Neural cell (in vitro differentiated cells): Measurements from ENCODE around the gene MINDY4. TPM values are rescaled to one million over a fixed set of nuclear protein-coding genes. Genes with fewer than 3 reads are reported as not detected.

Source experiments
- H2AFZ ChIP-seq: fragments of 200-600, 300-800 bp; sonication (generic), shearing (Covaris generic); 2 replicates; pipeline ENCODE4 v1.6.0; 2014; ENCODE audit warnings: low read depth, mild to moderate bottlenecking, antibody characterized with exemption, low read length, moderate library complexity
- H3F3A ChIP-seq: fragments of 200-600 bp; shearing (Covaris generic); 2 replicates; pipeline ENCODE4 v1.6.1; 2016; ENCODE audit warnings: mild to moderate bottlenecking, moderate library complexity, mixed read lengths, antibody characterized with exemption, low read length; ENCODE audit not compliant: insufficient read depth, poor library complexity, severe bottlenecking
- H3K27ac ChIP-seq: fragments of 200-600, 300-800 bp; sonication (generic), shearing (Covaris generic); 2 replicates; pipeline ENCODE4 v1.5.1; 2014; ENCODE audit warnings: mild to moderate bottlenecking, low read length, moderate library complexity
- H3K27me3 ChIP-seq: fragments of 300-800, 200-600 bp; sonication (generic), shearing (Covaris generic); 2 replicates; pipeline ENCODE4 v1.6.0; 2014; ENCODE audit warnings: mild to moderate bottlenecking, low read depth, low read length, moderate library complexity; ENCODE audit not compliant: insufficient read depth
- H3K36me3 ChIP-seq: fragments of 300-800, 200-600 bp; sonication (generic), shearing (Covaris generic); 2 replicates; pipeline ENCODE4 v1.5.1; 2014; ENCODE audit warnings: mild to moderate bottlenecking, antibody characterized with exemption, low read length, moderate library complexity; ENCODE audit not compliant: insufficient read depth
- H3K4me2 ChIP-seq: fragments of 300-800, 200-600 bp; sonication (generic), shearing (Covaris generic); 2 replicates; pipeline ENCODE4 v1.6.0; 2014; ENCODE audit warnings: mild to moderate bottlenecking, low read length
- H3K4me3 ChIP-seq: fragments of 300-800, 200-600 bp; sonication (generic), shearing (Covaris generic); 2 replicates; pipeline ENCODE4 v1.5.1; 2014; ENCODE audit warnings: mild to moderate bottlenecking, low read length, moderate library complexity
- H3K79me2 ChIP-seq: fragments of 200-600 bp; shearing (Covaris generic); replicated peaks from 2 replicates; pipeline ENCODE4 v1.6.0; 2014; ENCODE audit warnings: mild to moderate bottlenecking, low read length, moderate library complexity; ENCODE audit not compliant: insufficient read depth
- H3K9ac ChIP-seq: fragments of 300-800, 200-600 bp; sonication (generic), shearing (Covaris generic); 2 replicates; pipeline ENCODE4 v1.6.1; 2016; ENCODE audit warnings: mild to moderate bottlenecking, low read length, mixed read lengths
- H3K9me2 ChIP-seq: fragments of 200-600 bp; shearing (Covaris generic); 2 replicates; pipeline ENCODE4 v1.6.1; 2016; ENCODE audit warnings: mild to moderate bottlenecking, low read length, mixed read lengths; ENCODE audit not compliant: insufficient read depth
- H3K9me3 ChIP-seq: fragments of 200-600, 300-800 bp; sonication (generic), shearing (Covaris generic); 2 replicates; pipeline ENCODE4 v1.6.1; 2016; ENCODE audit warnings: mild to moderate bottlenecking, mixed run types, low read length, moderate library complexity, mixed read lengths
- H4K20me1 ChIP-seq: fragments of 200-600 bp; shearing (Covaris generic); 2 replicates; pipeline ENCODE4 v1.6.1; 2016; ENCODE audit warnings: mild to moderate bottlenecking, mixed run types; ENCODE audit not compliant: insufficient read depth
- EP300 ChIP-seq: fragments of 450-650 bp; conservative IDR thresholded peaks from 2 replicates; pipeline ENCODE4 v1.6.1; 2014; ENCODE audit warnings: antibody characterized with exemption, mild to moderate bottlenecking, moderate library complexity; ENCODE audit not compliant: poor library complexity, severe bottlenecking
- EZH2 ChIP-seq: fragments of 200-600, 300-800 bp; shearing (Covaris generic), sonication (generic); IDR thresholded peaks from 2 replicates; pipeline ENCODE4 v1.6.1; 2014; ENCODE audit warnings: antibody characterized with exemption, low read length, borderline replicate concordance, mild to moderate bottlenecking; ENCODE audit not compliant: insufficient read depth, poor library complexity, severe bottlenecking
- MXI1 ChIP-seq: fragments of 450-650 bp; conservative IDR thresholded peaks from 2 replicates; pipeline ENCODE4 v1.6.1; 2014; ENCODE audit warnings: antibody characterized with exemption, mild to moderate bottlenecking; ENCODE audit not compliant: poor library complexity, severe bottlenecking
- POLR2AphosphoS5 ChIP-seq: IDR thresholded peaks from 2 replicates; pipeline ENCODE4 v1.6.1; 2012
- RAD21 ChIP-seq: fragments of 450-650 bp; conservative IDR thresholded peaks from 2 replicates; pipeline ENCODE4 v1.6.1; 2014; ENCODE audit warnings: antibody characterized with exemption, mild to moderate bottlenecking, moderate library complexity
- SMC3 ChIP-seq: fragments of 450-650 bp; conservative IDR thresholded peaks from 2 replicates; pipeline ENCODE4 v1.6.1; 2014; ENCODE audit warnings: antibody characterized with exemption, mild to moderate bottlenecking, moderate library complexity; ENCODE audit not compliant: poor library complexity
- TAF1 ChIP-seq: IDR thresholded peaks from 2 replicates; pipeline ENCODE4 v1.6.1; 2012; ENCODE audit warnings: low read depth
- polyA plus RNA-seq: library from polyadenylated mRNA; depleted of rRNA; stranded (reverse); fragments of >200 nt; gene quantifications from 2 replicates; pipeline ENCODE4 v1.2.3, GENCODE V29; 2014
- TF ChIP-seq, protein P1 (sequence below): fragments of 450-650 bp; IDR thresholded peaks from 2 replicates; pipeline ENCODE4 v1.5.1; 2014; ENCODE audit warnings: antibody characterized with exemption, mild to moderate bottlenecking, moderate library complexity; ENCODE audit not compliant: poor library complexity, severe bottlenecking
- TF ChIP-seq, protein P2 (sequence below): IDR thresholded peaks from 2 replicates; pipeline ENCODE4 v1.6.1; 2012; ENCODE audit warnings: borderline replicate concordance

MINDY4 gene
- polyA plus RNA-seq, 1 donor from 2014 or later = 1.0 TPM

DNA sequence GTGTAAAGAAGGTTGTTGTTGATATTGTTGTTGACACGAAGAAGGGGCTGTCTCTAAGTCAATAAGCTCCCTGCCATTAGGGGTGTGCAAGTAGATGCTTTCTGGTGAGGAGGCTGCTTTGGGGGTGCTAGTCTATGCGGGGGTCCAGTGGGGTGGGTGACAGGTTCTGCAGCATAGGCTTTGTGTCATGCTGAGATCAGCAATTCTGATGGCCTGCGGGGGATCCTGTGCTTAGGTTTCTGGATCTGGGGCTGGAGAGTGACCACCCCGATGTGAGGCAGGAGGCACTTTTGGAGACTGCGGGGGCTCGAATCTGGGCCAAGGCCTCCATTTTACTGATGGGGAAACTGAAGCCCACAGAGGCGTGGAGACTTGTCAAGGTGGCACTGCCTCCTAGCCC, 145.6 kb downstream of the MINDY4 start:
- no peaks in the 10 kb centered on the region for H3K27me3 ChIP-seq
- no peaks in the 10 kb centered on the region for H3K9me2 ChIP-seq
- H2AFZ ChIP-seq = no peak overlapping the region
- H3K4me3 ChIP-seq = no peak overlapping the region
- H3K4me2 ChIP-seq = no peak overlapping the region
- H3K36me3 ChIP-seq = no peaks in the 10 kb centered on the region
- no peaks in the 10 kb centered on the region for H3F3A ChIP-seq
- H3K9ac ChIP-seq = no peak overlapping the region
- H3K27ac ChIP-seq = no peak overlapping the region
- no peaks in the 10 kb centered on the region for H4K20me1 ChIP-seq
- H3K9me3 ChIP-seq = no peaks in the 10 kb centered on the region
- no peaks in the 10 kb centered on the region for H3K79me2 ChIP-seq
- TF ChIP-seq POLR2AphosphoS5 = no peak
- no peak for TF ChIP-seq SMC3
- TF ChIP-seq TAF1 = no peak
- TF ChIP-seq, protein P1, sequence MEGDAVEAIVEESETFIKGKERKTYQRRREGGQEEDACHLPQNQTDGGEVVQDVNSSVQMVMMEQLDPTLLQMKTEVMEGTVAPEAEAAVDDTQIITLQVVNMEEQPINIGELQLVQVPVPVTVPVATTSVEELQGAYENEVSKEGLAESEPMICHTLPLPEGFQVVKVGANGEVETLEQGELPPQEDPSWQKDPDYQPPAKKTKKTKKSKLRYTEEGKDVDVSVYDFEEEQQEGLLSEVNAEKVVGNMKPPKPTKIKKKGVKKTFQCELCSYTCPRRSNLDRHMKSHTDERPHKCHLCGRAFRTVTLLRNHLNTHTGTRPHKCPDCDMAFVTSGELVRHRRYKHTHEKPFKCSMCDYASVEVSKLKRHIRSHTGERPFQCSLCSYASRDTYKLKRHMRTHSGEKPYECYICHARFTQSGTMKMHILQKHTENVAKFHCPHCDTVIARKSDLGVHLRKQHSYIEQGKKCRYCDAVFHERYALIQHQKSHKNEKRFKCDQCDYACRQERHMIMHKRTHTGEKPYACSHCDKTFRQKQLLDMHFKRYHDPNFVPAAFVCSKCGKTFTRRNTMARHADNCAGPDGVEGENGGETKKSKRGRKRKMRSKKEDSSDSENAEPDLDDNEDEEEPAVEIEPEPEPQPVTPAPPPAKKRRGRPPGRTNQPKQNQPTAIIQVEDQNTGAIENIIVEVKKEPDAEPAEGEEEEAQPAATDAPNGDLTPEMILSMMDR = no peak
- TF ChIP-seq, protein P2, sequence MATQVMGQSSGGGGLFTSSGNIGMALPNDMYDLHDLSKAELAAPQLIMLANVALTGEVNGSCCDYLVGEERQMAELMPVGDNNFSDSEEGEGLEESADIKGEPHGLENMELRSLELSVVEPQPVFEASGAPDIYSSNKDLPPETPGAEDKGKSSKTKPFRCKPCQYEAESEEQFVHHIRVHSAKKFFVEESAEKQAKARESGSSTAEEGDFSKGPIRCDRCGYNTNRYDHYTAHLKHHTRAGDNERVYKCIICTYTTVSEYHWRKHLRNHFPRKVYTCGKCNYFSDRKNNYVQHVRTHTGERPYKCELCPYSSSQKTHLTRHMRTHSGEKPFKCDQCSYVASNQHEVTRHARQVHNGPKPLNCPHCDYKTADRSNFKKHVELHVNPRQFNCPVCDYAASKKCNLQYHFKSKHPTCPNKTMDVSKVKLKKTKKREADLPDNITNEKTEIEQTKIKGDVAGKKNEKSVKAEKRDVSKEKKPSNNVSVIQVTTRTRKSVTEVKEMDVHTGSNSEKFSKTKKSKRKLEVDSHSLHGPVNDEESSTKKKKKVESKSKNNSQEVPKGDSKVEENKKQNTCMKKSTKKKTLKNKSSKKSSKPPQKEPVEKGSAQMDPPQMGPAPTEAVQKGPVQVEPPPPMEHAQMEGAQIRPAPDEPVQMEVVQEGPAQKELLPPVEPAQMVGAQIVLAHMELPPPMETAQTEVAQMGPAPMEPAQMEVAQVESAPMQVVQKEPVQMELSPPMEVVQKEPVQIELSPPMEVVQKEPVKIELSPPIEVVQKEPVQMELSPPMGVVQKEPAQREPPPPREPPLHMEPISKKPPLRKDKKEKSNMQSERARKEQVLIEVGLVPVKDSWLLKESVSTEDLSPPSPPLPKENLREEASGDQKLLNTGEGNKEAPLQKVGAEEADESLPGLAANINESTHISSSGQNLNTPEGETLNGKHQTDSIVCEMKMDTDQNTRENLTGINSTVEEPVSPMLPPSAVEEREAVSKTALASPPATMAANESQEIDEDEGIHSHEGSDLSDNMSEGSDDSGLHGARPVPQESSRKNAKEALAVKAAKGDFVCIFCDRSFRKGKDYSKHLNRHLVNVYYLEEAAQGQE = no peak
- TF ChIP-seq MXI1 = no peak
- no peak for TF ChIP-seq RAD21

- Histone ChIP-seq H3K27me3 (no peaks in the 10 kb centered on the region), H4K20me1 (no peaks in the 10 kb centered on the region), H3K9ac (no peak overlapping the region), H3K4me2 (no peak overlapping the region), H3K27ac (no peak overlapping the region), H2AFZ (no peak overlapping the region), H3K36me3 (no peaks in the 10 kb centered on the region), H3K4me3 (no peak overlapping the region), H3K9me2 (no peaks in the 10 kb centered on the region), H3K9me3 (no peaks in the 10 kb centered on the region), H3F3A (no peaks in the 10 kb centered on the region), H3K79me2 (no peaks in the 10 kb centered on the region)
- TF ChIP-seq RAD21 (no peak), EZH2 (no peak), MXI1 (no peak), TAF1 (no peak), POLR2AphosphoS5 (no peak), SMC3 (no peak), EP300 (no peak)
- TF ChIP-seq, protein P2 = no peak
- TF ChIP-seq, protein P1 = no peak
Measured at GRCh38 chr7:30917216-30917893, 146.1 kb downstream of the MINDY4 start.
